ENCODE results near the gene TH.

Gene TH

DNA sequence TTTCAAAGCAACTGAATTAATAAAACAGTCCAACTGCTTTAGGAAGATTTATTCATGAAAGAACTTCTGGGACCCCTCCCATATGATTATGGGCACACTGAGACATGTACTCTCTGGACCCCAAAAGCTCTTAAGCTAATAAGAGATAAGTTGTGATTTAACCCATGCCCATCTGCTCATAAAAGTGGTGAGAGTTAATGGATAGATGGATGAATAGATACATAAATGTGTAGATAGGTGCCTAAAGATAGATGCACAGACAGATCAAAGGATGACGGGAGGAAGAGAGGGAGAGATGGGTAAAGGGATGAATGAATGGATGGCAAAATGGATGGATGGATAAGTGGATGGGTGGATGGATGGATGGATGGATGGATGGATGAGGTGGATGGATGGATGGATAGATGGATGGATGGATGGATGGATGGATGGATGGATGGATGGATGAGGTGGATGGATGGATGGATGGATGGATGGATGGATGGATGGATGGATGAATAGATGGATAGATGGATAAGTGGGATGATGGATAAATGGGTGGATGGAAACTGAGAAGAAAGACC, 29.4 kb upstream of the TH start:
- Histone ChIP-seq H3K27me3 (ENCODE audit: insufficient read depth, low read length, poor library complexity, severe bottlenecking) (peaks cover 8% of the 10 kb centered on the region), H3K9ac (ENCODE audit: low read depth, low read length, poor library complexity, severe bottlenecking) (no peak overlapping the region)
- TF ChIP-seq, protein P1, sequence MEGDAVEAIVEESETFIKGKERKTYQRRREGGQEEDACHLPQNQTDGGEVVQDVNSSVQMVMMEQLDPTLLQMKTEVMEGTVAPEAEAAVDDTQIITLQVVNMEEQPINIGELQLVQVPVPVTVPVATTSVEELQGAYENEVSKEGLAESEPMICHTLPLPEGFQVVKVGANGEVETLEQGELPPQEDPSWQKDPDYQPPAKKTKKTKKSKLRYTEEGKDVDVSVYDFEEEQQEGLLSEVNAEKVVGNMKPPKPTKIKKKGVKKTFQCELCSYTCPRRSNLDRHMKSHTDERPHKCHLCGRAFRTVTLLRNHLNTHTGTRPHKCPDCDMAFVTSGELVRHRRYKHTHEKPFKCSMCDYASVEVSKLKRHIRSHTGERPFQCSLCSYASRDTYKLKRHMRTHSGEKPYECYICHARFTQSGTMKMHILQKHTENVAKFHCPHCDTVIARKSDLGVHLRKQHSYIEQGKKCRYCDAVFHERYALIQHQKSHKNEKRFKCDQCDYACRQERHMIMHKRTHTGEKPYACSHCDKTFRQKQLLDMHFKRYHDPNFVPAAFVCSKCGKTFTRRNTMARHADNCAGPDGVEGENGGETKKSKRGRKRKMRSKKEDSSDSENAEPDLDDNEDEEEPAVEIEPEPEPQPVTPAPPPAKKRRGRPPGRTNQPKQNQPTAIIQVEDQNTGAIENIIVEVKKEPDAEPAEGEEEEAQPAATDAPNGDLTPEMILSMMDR (conservative IDR thresholded peaks at IDR 0.05; ENCODE audit: low read length): no peak
- TF ChIP-seq EZH2phosphoT487 (IDR thresholded peaks at IDR 0.05; ENCODE audit: borderline replicate concordance): no peak

DNA sequence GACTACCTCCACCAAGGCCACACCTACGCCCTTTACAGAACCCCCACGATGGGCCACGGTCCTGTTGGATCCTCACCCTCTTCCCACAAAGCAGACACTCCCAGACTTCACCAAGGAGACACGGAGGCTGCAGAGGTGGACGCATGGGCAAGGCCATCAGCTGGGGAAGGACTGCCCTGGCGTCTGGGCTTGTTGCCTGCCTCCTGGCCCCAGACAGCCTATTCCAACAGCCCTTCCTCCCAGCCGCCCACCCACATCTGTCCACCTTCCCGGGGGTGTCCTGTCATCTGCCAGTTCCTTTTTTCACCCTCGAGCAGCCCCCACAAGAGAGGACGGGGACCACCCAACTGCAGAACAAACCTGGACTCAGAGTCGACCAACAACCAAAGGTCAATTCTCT, 28.9 kb upstream of the TH start:
- Histone ChIP-seq H4K20me1 (ENCODE audit: insufficient read depth, low read length, poor library complexity, severe bottlenecking) (no peaks in the 10 kb centered on the region), H3K4me1 (ENCODE audit: insufficient read depth, low read length, poor library complexity, severe bottlenecking) (peaks cover 4% of the 10 kb centered on the region), H3K9me3 (ENCODE audit: insufficient read depth, low read depth, low read length) (no peaks in the 10 kb centered on the region), H3K4me3 (ENCODE audit: low read length, poor library complexity, severe bottlenecking) (no peak overlapping the region), H3F3A (ENCODE audit: low read depth) (no peaks in the 10 kb centered on the region), H3K9me2 (replicated peaks; ENCODE audit: low read depth, low read length) (no peaks in the 10 kb centered on the region), H2AFZ (ENCODE audit: low read length) (no peak overlapping the region), H3K27me3 (ENCODE audit: insufficient read depth, low read length, poor library complexity, severe bottlenecking) (peaks cover 8% of the 10 kb centered on the region), H3K79me2 (ENCODE audit: insufficient read depth, low read length) (no peaks in the 10 kb centered on the region), H3K36me3 (ENCODE audit: insufficient read depth, low read length) (no peaks in the 10 kb centered on the region), H3K9ac (ENCODE audit: low read depth, low read length, poor library complexity, severe bottlenecking) (no peak overlapping the region), H3K4me2 (ENCODE audit: low read depth, low read length, poor library complexity, severe bottlenecking) (no peak overlapping the region)
- TF ChIP-seq, protein P1 (conservative IDR thresholded peaks at IDR 0.05; ENCODE audit: low read length): no peak
- no peak for TF ChIP-seq EZH2phosphoT487 (IDR thresholded peaks at IDR 0.05; ENCODE audit: borderline replicate concordance)

More for the DNA sequence above, 29.4 kb upstream of the TH start:
- Histone ChIP-seq H3F3A (ENCODE audit: low read depth) (no peaks in the 10 kb centered on the region), H3K4me3 (ENCODE audit: low read length, poor library complexity, severe bottlenecking) (no peak overlapping the region), H3K4me2 (ENCODE audit: low read depth, low read length, poor library complexity, severe bottlenecking) (no peak overlapping the region), H2AFZ (ENCODE audit: low read length) (no peak overlapping the region), H3K79me2 (ENCODE audit: insufficient read depth, low read length) (no peaks in the 10 kb centered on the region), H3K4me1 (ENCODE audit: insufficient read depth, low read length, poor library complexity, severe bottlenecking) (peaks cover 4% of the 10 kb centered on the region), H3K9me2 (replicated peaks; ENCODE audit: low read depth, low read length) (no peaks in the 10 kb centered on the region), H3K36me3 (ENCODE audit: insufficient read depth, low read length) (no peaks in the 10 kb centered on the region), H3K9me3 (ENCODE audit: insufficient read depth, low read depth, low read length) (no peaks in the 10 kb centered on the region), H4K20me1 (ENCODE audit: insufficient read depth, low read length, poor library complexity, severe bottlenecking) (no peaks in the 10 kb centered on the region)

DNA sequence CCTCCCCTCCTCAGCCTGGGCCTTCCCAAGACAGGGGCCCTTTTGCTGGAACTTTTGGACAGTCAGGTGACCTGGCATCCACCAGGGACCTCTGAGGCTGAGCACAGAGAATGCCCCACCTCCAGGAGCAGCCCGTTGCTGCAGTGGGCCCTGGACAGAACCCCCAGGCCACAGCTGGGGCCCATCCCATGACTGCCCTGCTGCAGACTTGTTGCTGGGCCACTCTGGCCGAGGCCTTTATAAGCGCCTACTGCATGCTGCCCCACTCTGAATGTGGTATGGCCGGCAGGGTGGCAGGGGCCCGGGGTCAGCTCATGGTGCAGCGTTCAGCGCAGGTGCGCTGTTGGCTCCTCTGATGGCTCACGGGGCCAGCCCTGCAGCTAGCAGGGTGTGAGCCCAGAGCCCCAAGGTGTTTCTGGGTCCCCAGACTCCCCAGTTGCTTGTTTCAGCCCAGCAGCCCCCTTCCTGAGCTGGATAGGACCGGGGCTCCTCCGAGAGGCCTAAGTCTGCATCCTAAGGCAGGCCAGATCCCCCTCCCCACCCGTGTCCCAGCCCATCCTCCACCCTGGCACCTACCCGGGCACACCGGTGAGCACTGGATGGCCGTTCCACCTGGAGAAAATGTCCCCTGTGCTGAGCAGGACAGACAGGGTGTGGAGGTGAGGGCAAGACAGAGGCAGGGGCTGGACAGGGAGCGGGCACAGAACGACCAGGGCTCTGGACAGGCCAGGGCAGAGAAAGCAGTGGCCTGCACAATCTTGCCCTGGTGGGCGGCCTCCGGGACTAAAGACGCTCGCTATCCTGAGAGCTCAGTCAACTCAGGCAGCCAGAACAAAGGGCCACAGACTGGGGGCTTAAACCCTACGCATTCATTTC, 28.1 kb upstream of the TH start:
- Histone ChIP-seq H3F3A (ENCODE audit: low read depth) (no peaks in the 10 kb centered on the region), H2AFZ (ENCODE audit: low read length) (no peak overlapping the region), H3K27me3 (ENCODE audit: insufficient read depth, low read length, poor library complexity, severe bottlenecking) (peaks cover 8% of the 10 kb centered on the region), H3K4me3 (ENCODE audit: low read length, poor library complexity, severe bottlenecking) (no peak overlapping the region), H3K4me1 (ENCODE audit: insufficient read depth, low read length, poor library complexity, severe bottlenecking) (peaks cover 7% of the 10 kb centered on the region), H3K4me2 (ENCODE audit: low read depth, low read length, poor library complexity, severe bottlenecking) (no peak overlapping the region), H4K20me1 (ENCODE audit: insufficient read depth, low read length, poor library complexity, severe bottlenecking) (no peaks in the 10 kb centered on the region), H3K9me3 (ENCODE audit: insufficient read depth, low read depth, low read length) (no peaks in the 10 kb centered on the region), H3K79me2 (ENCODE audit: insufficient read depth, low read length) (no peaks in the 10 kb centered on the region), H3K9ac (ENCODE audit: low read depth, low read length, poor library complexity, severe bottlenecking) (no peak overlapping the region), H3K9me2 (replicated peaks; ENCODE audit: low read depth, low read length) (no peaks in the 10 kb centered on the region), H3K36me3 (ENCODE audit: insufficient read depth, low read length) (no peaks in the 10 kb centered on the region)
- TF ChIP-seq, protein P1 (conservative IDR thresholded peaks at IDR 0.05; ENCODE audit: low read length): no peak
- TF ChIP-seq EZH2phosphoT487 (IDR thresholded peaks at IDR 0.05; ENCODE audit: borderline replicate concordance): no peak
